ENCODE results near the gene ITGA2B.

- TF ChIP-seq TAF1 (IDR thresholded peaks at IDR 0.05; ENCODE audit: borderline replicate concordance, insufficient read depth, low read length) (no peak), POLR2AphosphoS5 (IDR thresholded peaks at IDR 0.05; ENCODE audit: low read depth, low read length) (no peak)
Observed at GRCh38 chr17:44367231-44367979, 22.0 kb downstream of the ITGA2B start.

Measured in PFSK-1 (cell line).